ENCODE measurements around the gene GSTCD.
"Not testable (repeated sequence)": the region's sequence is repeated elsewhere in the genome, so short reads cannot be mapped to it uniquely, and the experiment has no call there.

Gene GSTCD

GRCh38 chr4:105719204-105719603 is 10.6 kb downstream of the GSTCD start:
- DNase-seq = no peak

GRCh38 chr4:105725623-105726022 is 17.0 kb downstream of the GSTCD start:
- DNase-seq = no peak

GRCh38 chr4:105729895-105730294 is 21.3 kb downstream of the GSTCD start:
- not testable (repeated sequence) for DNase-seq

GRCh38 chr4:105735217-105735616 is 26.6 kb downstream of the GSTCD start:
- DNase-seq = not testable (repeated sequence)

- DNase-seq = no peak
Observed at GRCh38 chr4:105741548-105741947, 33.0 kb downstream of the GSTCD start.

GRCh38 chr4:105748222-105748621 is 39.6 kb downstream of the GSTCD start:
- DNase-seq = no peak

- no peak for DNase-seq
Observed at GRCh38 chr4:105751718-105752299, 43.2 kb downstream of the GSTCD start.

- DNase-seq = no peak
Observed at GRCh38 chr4:105753361-105753760, 44.8 kb downstream of the GSTCD start.

GRCh38 chr4:105755375-105755774 is 46.8 kb downstream of the GSTCD start:
- DNase-seq = no peak

GRCh38 chr4:105758958-105759357 is 50.4 kb downstream of the GSTCD start:
- no peak for DNase-seq

- no peak for DNase-seq
Observed at GRCh38 chr4:105765690-105766407, 57.3 kb downstream of the GSTCD start.

- DNase-seq = no peak
Observed at GRCh38 chr4:105767579-105767978, 59.0 kb downstream of the GSTCD start.

GRCh38 chr4:105770524-105770923 is 61.9 kb downstream of the GSTCD start:
- not testable (repeated sequence) for DNase-seq

- DNase-seq = not testable (repeated sequence)
Observed at GRCh38 chr4:105772065-105772464, 63.5 kb downstream of the GSTCD start.

- not testable (repeated sequence) for DNase-seq
Observed at GRCh38 chr4:105775760-105776415, 67.3 kb downstream of the GSTCD start.

GRCh38 chr4:105780176-105780575 is 71.6 kb downstream of the GSTCD start:
- no peak for DNase-seq

GRCh38 chr4:105784761-105785160 is 76.2 kb downstream of the GSTCD start:
- DNase-seq = no peak

- DNase-seq = no peak
Observed at GRCh38 chr4:105785792-105786191, 77.2 kb downstream of the GSTCD start.

GRCh38 chr4:105786748-105787147 is 78.2 kb downstream of the GSTCD start:
- no peak for DNase-seq

- no peak for DNase-seq
Observed at GRCh38 chr4:105797225-105797624, 88.6 kb downstream of the GSTCD start.

- no peak for DNase-seq
Observed at GRCh38 chr4:105805501-105806120, 97.0 kb downstream of the GSTCD start.

GRCh38 chr4:105807496-105807895 is 98.9 kb downstream of the GSTCD start:
- DNase-seq = no peak

- DNase-seq = no peak
Observed at GRCh38 chr4:105808030-105808749, 99.6 kb downstream of the GSTCD start.

Measured in CD4-positive, alpha-beta T cell treated with Interleukin-17A for 1 hour (primary cell).